GM21576 (cell line): ENCODE measurements around the gene VAMP8.
"Not testable (repeated sequence)": the region's sequence is repeated elsewhere in the genome, so short reads cannot be mapped to it uniquely, and the experiment has no call there.

Experiments
- ATAC-seq: cut with Tn5 transposase; IDR thresholded peaks from one replicate; pipeline ENCODE4 v1.9.1; 2021; ENCODE audit warnings: mild to moderate bottlenecking, moderate library complexity; ENCODE audit not compliant: unreplicated experiment

VAMP8 gene

DNA sequence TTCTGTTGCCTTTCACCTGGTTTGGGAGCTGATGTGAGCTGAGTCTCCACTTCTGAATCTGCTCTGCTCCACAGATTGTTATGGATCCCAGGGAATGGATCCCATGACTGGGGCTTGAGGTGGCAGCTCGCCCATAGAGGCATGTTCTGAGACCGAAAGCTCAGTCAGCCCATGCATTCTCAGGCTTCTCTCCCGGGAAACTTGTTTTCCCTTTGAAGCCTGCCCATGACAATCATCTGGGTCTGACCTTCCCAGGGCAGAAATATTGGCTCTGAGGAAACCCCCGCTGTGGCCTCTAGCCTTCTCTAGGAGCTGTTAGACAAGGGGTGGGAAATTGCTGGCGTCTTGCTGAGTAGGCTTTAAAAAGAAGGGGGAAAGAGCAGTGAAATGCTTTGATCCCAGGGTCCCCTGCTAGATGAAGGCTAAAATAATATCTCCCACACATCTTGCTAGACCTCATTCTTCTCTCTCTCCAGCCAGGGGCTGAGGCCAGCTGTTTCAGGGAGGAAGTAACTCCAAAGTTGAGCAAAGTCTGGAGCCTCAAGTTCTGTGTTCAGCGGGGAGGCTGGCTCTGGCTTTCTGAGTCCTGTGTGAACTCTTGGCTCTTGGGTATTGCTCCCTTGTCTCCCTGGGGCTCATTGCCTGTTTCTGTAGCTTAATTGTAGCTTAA, 2.0 kb downstream of the VAMP8 start:
- ATAC-seq, result no peak

GRCh38 chr2:85580206-85580605, 2.8 kb downstream of the VAMP8 start:
- ATAC-seq, result no peak

DNA sequence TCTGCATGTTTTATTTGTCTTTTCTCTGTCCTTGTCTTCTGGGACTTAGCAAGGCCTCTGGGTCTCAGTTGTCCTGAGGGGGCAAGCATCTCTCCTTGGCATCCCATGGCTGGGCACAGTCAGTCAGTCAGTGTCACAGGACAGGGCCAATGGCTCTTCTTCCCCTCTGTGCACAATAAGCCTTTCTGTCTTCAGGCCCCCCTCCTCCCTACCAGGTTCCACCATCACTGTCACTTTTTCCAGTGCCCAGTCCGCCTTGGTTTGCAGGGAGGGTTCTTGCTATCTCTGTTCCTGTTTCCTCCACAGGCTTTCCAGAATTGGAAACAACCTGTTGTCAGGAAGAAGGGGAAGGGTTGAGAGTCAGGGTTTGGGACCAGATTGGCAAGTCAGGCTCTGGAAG, 5.1 kb downstream of the VAMP8 start:
- ATAC-seq, result no peak

GRCh38 chr2:85583667-85584353, 6.4 kb downstream of the VAMP8 start:
- ATAC-seq, result peak; percentile 6

- ATAC-seq, result peak; percentile 48
Observed at GRCh38 chr2:85584354-85584856, 7.0 kb downstream of the VAMP8 start, which contains the start of gene VAMP5. TSS of gene VAMP5 (plus strand) at chr2:85584431. CDS start at chr2:85584491, 60 bp downstream.

- ATAC-seq, result peak; percentile 51
Observed at GRCh38 chr2:85584857-85585780, 7.7 kb downstream of the VAMP8 start.

DNA sequence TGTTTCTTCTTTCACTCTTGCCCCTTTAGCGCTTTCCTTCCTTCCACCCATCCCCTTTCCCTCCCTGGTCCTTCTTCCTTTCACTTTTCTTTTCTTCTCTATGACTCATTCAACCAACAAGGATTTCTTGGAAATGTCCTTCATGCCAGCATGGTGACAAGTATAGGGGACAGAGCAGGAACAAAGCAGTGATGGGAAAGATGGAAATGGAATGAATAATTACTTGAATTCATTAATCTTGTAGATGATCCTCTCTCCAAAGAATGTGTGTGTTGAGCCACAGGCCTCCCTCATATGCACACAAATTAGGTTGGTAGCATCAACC, 8.4 kb downstream of the VAMP8 start:
- ATAC-seq, result no peak

DNA sequence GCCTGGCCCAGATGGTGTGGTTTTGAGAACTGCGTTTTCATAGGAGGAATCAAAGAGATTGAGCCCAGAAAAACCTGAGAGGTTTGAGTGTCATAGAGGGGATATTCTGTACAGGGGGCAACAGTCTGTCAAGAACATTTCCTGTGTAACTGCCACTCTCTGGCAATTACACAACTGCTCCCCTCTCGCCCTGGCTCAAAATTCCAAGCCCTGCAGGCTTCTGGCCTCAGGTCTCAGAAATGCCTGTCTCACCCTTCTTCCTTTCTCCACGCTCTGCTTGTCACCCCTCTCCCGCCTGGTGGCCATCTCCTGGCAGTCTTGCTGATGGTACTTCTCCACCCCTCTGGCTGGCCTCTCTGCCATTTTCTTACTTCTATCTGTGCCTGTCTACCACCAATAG, 10.8 kb downstream of the VAMP8 start:
- ATAC-seq, result no peak

DNA sequence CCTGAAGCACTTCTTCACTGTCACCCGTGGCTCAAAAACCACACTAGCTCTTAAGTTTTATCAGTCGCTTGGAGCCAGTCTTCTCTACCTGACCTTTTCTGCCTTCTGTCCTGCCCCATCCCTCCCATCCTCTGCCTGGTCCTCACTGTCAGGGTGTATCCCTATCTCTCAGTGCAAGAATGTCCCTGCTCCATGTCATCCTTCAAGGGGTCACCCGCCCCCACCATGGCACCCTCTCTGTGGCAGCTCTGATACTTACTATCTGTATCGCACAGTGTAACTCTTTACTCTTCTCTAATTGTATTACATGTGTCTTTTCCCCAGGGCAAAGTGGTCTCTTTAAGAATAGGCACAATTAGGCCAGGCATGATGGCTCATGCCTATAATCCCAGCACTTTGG, 11.3 kb downstream of the VAMP8 start:
- ATAC-seq, result no peak

GRCh38 chr2:85589181-85589580, 11.8 kb downstream of the VAMP8 start:
- ATAC-seq, result no peak

DNA sequence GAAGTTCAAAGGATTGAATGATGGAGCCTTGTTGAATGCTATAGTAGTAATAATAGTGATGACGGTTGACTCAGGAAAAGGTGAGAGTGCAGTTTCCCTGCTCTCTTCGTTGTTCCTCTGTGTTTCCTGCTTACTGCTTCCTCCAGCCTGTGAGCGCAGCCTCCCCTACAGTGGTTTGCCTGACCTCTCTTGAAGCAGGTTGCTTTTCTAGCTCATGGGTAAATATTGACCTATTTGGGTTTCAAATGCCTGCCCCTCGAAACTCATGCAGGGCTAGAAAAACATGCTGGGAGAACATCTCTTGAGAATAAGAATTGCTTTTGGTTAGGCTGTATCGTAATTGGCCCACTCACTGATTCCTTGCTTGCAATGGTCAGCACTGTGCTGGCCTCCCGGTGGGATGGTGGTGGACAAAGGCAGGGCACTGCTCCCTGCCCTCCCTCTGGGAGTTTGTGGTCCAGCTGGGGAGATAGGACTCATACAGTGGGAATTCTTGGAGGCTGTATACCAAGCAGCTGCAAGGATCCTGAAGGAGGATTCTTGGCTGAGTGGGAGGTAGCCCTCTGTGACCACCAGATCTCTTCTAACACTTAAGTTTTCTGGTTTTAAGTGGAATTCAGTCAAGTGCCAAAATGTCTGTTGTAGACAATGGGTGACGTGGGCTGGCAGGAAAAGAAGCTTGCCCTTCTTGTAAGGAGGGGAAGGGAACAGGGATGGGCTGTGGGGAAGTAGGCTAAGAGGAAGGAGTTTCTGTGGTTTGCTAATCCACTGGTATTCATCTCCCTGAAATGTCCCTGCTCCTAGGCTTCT, 12.8 kb downstream of the VAMP8 start:
- ATAC-seq, result no peak

GRCh38 chr2:85590950-85591349, 13.6 kb downstream of the VAMP8 start:
- no peak for ATAC-seq

- ATAC-seq, result no peak
Observed at GRCh38 chr2:85591563-85591962, 14.2 kb downstream of the VAMP8 start.

- not testable (repeated sequence) for ATAC-seq
Observed at GRCh38 chr2:85592299-85592698, 14.9 kb downstream of the VAMP8 start.

- ATAC-seq, result no peak
Observed at GRCh38 chr2:85593023-85593422, 15.6 kb downstream of the VAMP8 start.

DNA sequence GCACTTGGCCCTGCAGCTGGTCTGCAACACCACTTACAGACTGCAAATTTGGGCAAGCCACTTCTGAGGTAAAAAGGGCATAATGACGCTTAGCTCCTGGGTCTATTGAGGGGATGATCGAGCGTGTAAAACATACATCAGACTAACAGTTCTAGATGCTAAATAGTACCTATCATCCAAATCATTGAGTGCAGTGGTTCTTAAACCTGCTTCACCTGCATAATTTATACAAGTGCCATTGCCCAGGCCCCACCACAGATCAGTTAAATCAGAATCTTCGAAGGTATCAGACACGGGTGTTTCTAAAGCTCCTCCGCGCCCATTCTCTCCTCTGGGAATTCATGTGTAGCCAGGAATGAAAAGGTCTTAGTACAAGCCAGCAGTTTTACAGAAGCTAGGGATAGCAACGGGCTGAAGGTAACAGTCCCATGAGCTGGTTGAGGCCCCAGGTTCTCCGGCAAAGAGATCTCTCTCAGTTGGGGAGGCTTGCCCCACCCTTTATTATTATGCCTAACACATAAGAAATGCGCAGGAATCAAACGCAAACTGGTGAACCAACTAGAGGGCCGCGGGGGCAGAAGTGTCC, 17.4 kb downstream of the VAMP8 start:
- ATAC-seq, result no peak

- ATAC-seq, result peak; percentile 98
Observed at GRCh38 chr2:85595301-85596025, 18.1 kb downstream of the VAMP8 start, which contains the start of gene RNF181. TSS of gene RNF181 (plus strand) at chr2:85595745. CDS start at chr2:85595764, 19 bp downstream.

GRCh38 chr2:85596026-85596333, 18.6 kb downstream of the VAMP8 start:
- ATAC-seq, result no peak

DNA sequence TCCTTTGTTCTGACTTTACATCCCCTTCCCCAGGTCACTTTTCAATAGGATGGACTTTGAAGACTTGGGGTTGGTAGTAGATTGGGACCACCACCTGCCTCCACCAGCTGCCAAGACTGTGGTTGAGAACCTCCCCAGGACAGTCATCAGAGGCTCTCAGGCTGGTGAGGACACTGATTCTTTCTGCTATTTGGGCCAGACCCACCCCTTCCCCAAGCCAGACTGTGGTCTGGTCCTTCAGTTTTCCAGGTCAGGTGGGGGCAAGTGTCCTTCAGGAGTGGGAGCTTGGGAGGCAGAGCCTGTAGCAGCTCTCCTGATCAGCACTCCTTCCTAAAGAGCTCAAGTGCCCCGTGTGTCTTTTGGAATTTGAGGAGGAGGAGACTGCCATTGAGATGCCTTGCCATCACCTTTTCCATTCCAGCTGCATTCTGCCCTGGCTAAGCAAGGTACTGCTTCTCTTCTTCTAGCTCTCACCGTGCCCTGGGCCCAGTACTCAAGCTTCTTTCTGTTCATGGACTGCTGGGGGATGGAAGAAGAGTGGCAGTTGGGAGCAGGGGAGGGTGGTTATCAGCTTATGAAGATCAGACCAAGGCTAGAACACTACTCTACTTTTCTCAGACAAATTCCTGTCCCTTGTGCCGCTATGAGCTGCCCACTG, 19.2 kb downstream of the VAMP8 start:
- no peak for ATAC-seq
